KMS-11 (cell line): ENCODE data around the gene TM6SF1.

Source experiments
- H2AFZ ChIP-seq: fragments of 200-600 bp; sonication (generic); 2 replicates; pipeline ENCODE4 v1.6.1; 2016; ENCODE audit warnings: antibody characterized with exemption, mixed run types, low read depth
- H3K27ac ChIP-seq: fragments of 200-600 bp; sonication (generic); 2 replicates; pipeline ENCODE4 v1.6.1; 2016; ENCODE audit warnings: mild to moderate bottlenecking, mixed run types
- H3K27me3 ChIP-seq: fragments of 200-600 bp; sonication (generic); 2 replicates; pipeline ENCODE4 v1.6.1; 2017; ENCODE audit warnings: mild to moderate bottlenecking, low read depth, mixed run types, moderate library complexity; ENCODE audit not compliant: insufficient read depth
- H3K36me3 ChIP-seq: fragments of 200-600 bp; sonication (generic); 2 replicates; pipeline ENCODE4 v1.6.1; 2017; ENCODE audit warnings: mild to moderate bottlenecking, mixed run types; ENCODE audit not compliant: insufficient read depth
- H3K4me1 ChIP-seq: fragments of 200-600 bp; sonication (generic); 2 replicates; pipeline ENCODE4 v1.6.1; 2016; ENCODE audit warnings: mild to moderate bottlenecking, low read depth, mixed run types; ENCODE audit not compliant: poor library complexity, severe bottlenecking
- H3K4me2 ChIP-seq: fragments of 200-600 bp; sonication (generic); 2 replicates; pipeline ENCODE4 v1.7.0; 2016; ENCODE audit warnings: mild to moderate bottlenecking, mixed run types
- H3K4me3 ChIP-seq: fragments of 200-600 bp; sonication (generic); IDR thresholded peaks from 2 replicates; pipeline ENCODE4 v1.6.1; 2017; ENCODE audit warnings: low read depth, low read length, mixed read lengths; ENCODE audit not compliant: insufficient read depth
- H3K79me2 ChIP-seq: fragments of 200-600 bp; sonication (generic); 2 replicates; pipeline ENCODE4 v1.6.1; 2016; ENCODE audit warnings: low read depth, mixed run types; ENCODE audit not compliant: insufficient read depth
- H3K9ac ChIP-seq: fragments of 200-600 bp; sonication (generic); 2 replicates; pipeline ENCODE4 v1.6.1; 2016; ENCODE audit warnings: mild to moderate bottlenecking, mixed run types
- H4K20me1 ChIP-seq: fragments of 200-600 bp; sonication (generic); 2 replicates; pipeline ENCODE4 v1.6.1; 2016; ENCODE audit warnings: mild to moderate bottlenecking, mixed run types; ENCODE audit not compliant: insufficient read depth
- TF ChIP-seq, protein P1 (sequence below): fragments of 200-600 bp; sonication (generic); conservative IDR thresholded peaks from 2 replicates; pipeline ENCODE4 v1.6.1; 2017; ENCODE audit warnings: low read depth, mild to moderate bottlenecking, antibody characterized with exemption, low read length, moderate library complexity, mixed read lengths

TM6SF1 gene

DNA sequence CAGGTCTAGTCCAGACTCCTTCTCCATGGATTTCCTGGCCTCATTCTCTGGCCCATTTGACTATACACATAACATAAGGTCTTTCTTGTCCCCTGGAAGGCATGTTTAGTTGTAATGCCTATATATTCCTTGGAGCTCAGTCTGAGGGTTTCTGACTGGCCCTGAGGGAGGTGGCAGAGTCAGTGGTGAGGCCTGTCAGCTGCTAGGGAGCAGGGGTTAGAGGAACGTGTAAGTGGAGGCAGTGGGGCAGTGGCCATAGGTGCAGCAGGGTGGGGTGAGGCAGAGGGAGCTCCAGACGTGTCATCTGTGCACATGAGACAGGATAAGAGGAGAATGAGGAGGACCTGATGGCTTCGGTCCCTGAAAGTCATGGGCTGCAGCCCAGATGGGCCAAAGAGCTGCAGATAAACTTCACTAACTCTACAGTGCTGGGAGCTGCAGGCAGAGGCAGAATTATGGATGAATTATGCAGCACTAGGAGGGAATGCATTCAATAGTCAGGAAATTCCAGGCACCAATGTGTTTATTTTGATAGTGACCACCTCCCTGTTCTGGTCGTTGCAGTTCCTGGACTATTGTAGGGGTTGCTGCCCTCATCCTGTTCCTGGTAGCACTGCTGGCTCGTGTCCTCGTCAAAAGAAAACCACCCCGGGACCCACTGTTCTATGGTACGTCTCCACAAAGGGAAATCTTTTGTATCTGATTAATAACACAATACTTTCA is 4.9 kb downstream of the TM6SF1 start:
- no peak overlapping the region for H3K4me2 ChIP-seq
- no peaks in the 10 kb centered on the region for H4K20me1 ChIP-seq
- H3K4me3 ChIP-seq, result no peak overlapping the region
- no peak overlapping the region for H3K27ac ChIP-seq
- no peaks in the 10 kb centered on the region for H3K36me3 ChIP-seq
- H3K27me3 ChIP-seq, result no peaks in the 10 kb centered on the region
- TF ChIP-seq, protein P1, sequence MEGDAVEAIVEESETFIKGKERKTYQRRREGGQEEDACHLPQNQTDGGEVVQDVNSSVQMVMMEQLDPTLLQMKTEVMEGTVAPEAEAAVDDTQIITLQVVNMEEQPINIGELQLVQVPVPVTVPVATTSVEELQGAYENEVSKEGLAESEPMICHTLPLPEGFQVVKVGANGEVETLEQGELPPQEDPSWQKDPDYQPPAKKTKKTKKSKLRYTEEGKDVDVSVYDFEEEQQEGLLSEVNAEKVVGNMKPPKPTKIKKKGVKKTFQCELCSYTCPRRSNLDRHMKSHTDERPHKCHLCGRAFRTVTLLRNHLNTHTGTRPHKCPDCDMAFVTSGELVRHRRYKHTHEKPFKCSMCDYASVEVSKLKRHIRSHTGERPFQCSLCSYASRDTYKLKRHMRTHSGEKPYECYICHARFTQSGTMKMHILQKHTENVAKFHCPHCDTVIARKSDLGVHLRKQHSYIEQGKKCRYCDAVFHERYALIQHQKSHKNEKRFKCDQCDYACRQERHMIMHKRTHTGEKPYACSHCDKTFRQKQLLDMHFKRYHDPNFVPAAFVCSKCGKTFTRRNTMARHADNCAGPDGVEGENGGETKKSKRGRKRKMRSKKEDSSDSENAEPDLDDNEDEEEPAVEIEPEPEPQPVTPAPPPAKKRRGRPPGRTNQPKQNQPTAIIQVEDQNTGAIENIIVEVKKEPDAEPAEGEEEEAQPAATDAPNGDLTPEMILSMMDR, result no peak
- no peak overlapping the region for H3K9ac ChIP-seq
- H2AFZ ChIP-seq, result no peak overlapping the region
- no peaks in the 10 kb centered on the region for H3K79me2 ChIP-seq
- H3K4me1 ChIP-seq, result no peaks in the 10 kb centered on the region

DNA sequence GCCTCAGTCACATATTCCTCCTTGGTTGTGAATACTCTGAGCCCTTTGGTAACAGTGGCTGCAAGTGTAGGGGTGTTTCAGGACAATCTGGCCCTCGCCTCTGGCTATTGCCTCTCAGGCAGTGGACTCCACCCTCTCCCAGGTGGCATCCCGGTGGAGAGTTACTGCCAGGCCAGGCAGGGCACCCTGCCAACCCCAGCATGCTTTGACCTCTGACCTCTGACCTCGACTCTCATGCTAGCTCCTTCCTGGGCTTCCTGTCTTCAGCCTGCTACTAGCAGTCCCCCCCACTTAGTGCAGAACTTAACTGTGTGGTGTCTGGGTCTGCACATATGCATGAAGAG is 5.5 kb downstream of the TM6SF1 start:
- Histone ChIP-seq H3K36me3 (no peaks in the 10 kb centered on the region), H3K4me1 (no peaks in the 10 kb centered on the region), H4K20me1 (no peaks in the 10 kb centered on the region), H3K79me2 (no peaks in the 10 kb centered on the region), H3K27ac (no peak overlapping the region), H3K27me3 (no peaks in the 10 kb centered on the region), H3K4me2 (no peak overlapping the region), H3K4me3 (no peak overlapping the region), H3K9ac (no peak overlapping the region), H2AFZ (no peak overlapping the region)
- TF ChIP-seq, protein P1, result no peak

DNA sequence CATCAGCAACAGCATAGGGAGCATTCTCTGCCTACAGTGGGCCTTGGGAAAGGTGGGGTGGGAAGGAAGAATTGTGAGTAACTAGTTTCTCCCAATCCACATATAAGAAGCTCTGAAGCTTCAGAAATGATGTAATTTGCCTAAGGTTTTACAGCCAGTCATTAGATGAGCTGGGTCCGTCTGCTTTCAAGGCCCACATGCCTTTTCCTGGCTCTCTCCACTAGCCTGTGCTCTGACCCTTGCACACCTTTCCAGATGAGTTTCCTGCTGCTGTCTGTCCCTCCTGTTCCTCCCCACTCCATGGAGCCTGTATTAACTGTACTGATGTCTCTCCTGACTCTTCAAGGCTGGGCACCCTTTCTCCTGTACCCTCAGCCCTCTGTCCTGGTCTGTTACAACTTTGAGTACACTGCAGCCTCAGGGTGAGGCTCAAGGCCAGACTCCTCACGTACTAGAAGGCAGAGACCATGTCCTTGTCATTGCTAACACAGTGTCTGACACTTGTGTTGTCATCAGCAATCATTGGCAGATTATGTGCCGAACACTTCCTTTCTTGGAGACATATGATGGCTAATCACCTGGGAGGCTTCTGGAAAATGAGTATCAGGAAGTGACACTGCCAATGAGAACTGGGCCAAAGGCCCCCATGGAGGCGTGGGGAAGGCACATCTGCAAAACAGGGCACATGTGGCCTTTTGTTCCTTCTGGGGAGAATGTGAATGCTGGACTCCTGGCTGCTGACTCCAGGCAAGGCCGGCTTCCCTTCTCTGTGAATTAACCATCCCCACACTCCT is 6.6 kb downstream of the TM6SF1 start:
- Histone ChIP-seq H2AFZ (no peak overlapping the region), H3K36me3 (no peaks in the 10 kb centered on the region), H3K4me3 (no peak overlapping the region), H3K79me2 (no peaks in the 10 kb centered on the region), H3K27ac (no peak overlapping the region), H3K9ac (no peak overlapping the region), H4K20me1 (no peaks in the 10 kb centered on the region), H3K4me2 (no peak overlapping the region), H3K27me3 (no peaks in the 10 kb centered on the region), H3K4me1 (no peaks in the 10 kb centered on the region)
- TF ChIP-seq, protein P1, result no peak

DNA sequence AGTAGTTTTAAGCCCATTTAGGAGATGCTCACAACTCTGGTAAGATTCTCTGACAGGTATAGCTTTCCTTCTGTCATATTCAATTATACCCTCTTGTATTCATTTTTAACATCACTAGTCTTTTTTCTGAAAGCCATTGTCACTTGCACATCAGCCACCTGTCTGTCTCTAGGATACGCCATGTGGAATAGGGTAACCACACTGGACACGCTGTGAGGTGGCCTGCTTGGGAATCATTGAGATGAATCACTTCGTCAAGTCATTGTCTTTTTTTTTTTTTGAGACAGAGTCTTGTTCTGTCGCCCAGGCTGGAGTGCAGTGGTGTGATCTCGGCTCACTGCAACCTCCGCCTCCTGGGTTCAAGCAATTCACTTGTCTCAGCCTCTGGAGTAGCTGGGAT is 7.4 kb downstream of the TM6SF1 start:
- H3K27ac ChIP-seq, result no peak overlapping the region
- TF ChIP-seq, protein P1, result no peak
- no peaks in the 10 kb centered on the region for H3K27me3 ChIP-seq
- H3K79me2 ChIP-seq, result no peaks in the 10 kb centered on the region
- no peaks in the 10 kb centered on the region for H3K36me3 ChIP-seq
- no peak overlapping the region for H2AFZ ChIP-seq
- H4K20me1 ChIP-seq, result no peaks in the 10 kb centered on the region
- H3K4me1 ChIP-seq, result no peaks in the 10 kb centered on the region
- no peak overlapping the region for H3K4me2 ChIP-seq
- H3K9ac ChIP-seq, result no peak overlapping the region
- no peak overlapping the region for H3K4me3 ChIP-seq
